Muscle layer of duodenum (tissue), 2 donors: ENCODE results near the gene KCND3.
A peak's percentile ranks its signal among the peaks of the same experiment; 100 is the strongest.

Experiments
- H3K27ac ChIP-seq: one replicate; pipeline ENCODE4 v1.7.0; 2013; ENCODE audit warnings: mild to moderate bottlenecking, low read length
- H3K27me3 ChIP-seq: one replicate; pipeline ENCODE4 v1.7.0; 2013; ENCODE audit warnings: low read depth, mild to moderate bottlenecking, control low read depth, low read length
- H3K36me3 ChIP-seq, 2 donors: one replicate each; pipeline ENCODE4 v1.7.0; 2013; ENCODE audit warnings: low read length in 2 of 2, control low read depth in 1 of 2, mild to moderate bottlenecking in 1 of 2; ENCODE audit not compliant: insufficient read depth in 2 of 2, control insufficient read depth in 1 of 2
- H3K4me1 ChIP-seq, 2 donors: one replicate each; pipeline ENCODE4 v1.7.0; 2013; ENCODE audit warnings: low read length in 2 of 2, mild to moderate bottlenecking in 2 of 2, control low read depth in 1 of 2, moderate library complexity in 1 of 2; ENCODE audit not compliant: insufficient read depth in 2 of 2, control insufficient read depth in 1 of 2
- H3K4me3 ChIP-seq, 2 donors: one replicate each; pipeline ENCODE4 v1.7.0; 2013; ENCODE audit warnings: low read length in 2 of 2, low read depth in 1 of 2, mild to moderate bottlenecking in 1 of 2
- H3K9me3 ChIP-seq, 2 donors: one replicate each; pipeline ENCODE4 v1.7.0; 2013; ENCODE audit warnings: low read length in 2 of 2, control low read depth in 1 of 2, mild to moderate bottlenecking in 1 of 2; ENCODE audit not compliant: control insufficient read depth in 1 of 2
- donor health status: healthy.

KCND3 gene

GRCh38 chr1:111888740-111889376 lies 100.6 kb downstream of the KCND3 start:
- Histone ChIP-seq H3K4me1 (no peaks in the 10 kb centered on the region), H3K4me3 (no peak overlapping the region), H3K27me3 (no peaks in the 10 kb centered on the region), H3K36me3 (no peaks in the 10 kb centered on the region), H3K9me3 (no peaks in the 10 kb centered on the region), H3K27ac (no peak overlapping the region)

- Histone ChIP-seq H3K4me1 (no peaks in the 10 kb centered on the region), H3K36me3 (no peaks in the 10 kb centered on the region), H3K27ac (no peak overlapping the region), H3K9me3 (no peaks in the 10 kb centered on the region), H3K4me3 (no peak overlapping the region), H3K27me3 (no peaks in the 10 kb centered on the region)
Observed at GRCh38 chr1:111887875-111888274, 101.6 kb downstream of the KCND3 start.

DNA sequence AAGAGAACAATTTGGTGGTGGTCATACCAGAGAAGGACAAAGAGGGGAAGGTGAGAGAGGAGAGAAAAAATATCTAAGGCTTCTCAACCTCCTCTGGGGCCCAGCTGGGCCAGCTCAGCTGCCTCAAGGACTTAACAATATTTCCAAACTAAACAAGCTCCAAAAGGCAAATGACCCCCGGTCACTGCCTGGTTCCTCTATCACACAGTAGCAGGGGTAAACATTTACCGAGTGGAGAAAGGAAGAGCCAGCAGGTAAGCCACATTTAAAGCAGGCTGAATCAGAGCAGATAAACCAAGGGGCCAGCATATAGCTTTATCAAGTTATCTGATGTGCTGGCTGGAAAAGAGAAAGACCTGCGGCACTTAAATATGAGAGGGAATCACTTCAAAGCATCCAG lies 102.1 kb downstream of the KCND3 start:
- Histone ChIP-seq H3K36me3 (no peaks in the 10 kb centered on the region), H3K4me3 (no peak overlapping the region), H3K27ac (no peak overlapping the region), H3K4me1 (no peaks in the 10 kb centered on the region), H3K9me3 (no peaks in the 10 kb centered on the region), H3K27me3 (no peaks in the 10 kb centered on the region)

DNA sequence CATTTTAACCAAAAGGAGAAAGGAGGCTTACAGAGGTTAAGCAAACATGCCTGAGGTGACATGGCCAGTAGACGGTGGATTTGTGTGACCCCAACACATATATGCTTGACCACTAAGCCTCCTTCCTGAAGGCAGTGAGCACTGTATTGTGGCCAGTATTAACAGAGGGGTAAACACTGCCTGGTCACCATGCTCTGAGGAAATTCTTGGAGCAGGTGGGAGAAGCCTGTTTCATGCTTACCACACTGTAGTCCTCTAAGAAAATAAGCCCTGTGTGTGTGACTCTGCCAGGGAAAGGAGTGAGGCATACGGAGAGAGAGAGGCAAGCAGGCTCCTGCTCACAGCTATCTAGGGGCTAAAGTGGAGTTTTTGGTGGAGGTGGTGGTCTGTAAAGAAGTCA lies 102.7 kb downstream of the KCND3 start:
- Histone ChIP-seq H3K9me3 (no peaks in the 10 kb centered on the region), H3K36me3 (no peaks in the 10 kb centered on the region), H3K4me1 (peaks cover 0 to 1% of the 10 kb centered on the region in 2 donors), H3K27me3 (no peaks in the 10 kb centered on the region), H3K27ac (no peak overlapping the region), H3K4me3 (no peak overlapping the region)

DNA sequence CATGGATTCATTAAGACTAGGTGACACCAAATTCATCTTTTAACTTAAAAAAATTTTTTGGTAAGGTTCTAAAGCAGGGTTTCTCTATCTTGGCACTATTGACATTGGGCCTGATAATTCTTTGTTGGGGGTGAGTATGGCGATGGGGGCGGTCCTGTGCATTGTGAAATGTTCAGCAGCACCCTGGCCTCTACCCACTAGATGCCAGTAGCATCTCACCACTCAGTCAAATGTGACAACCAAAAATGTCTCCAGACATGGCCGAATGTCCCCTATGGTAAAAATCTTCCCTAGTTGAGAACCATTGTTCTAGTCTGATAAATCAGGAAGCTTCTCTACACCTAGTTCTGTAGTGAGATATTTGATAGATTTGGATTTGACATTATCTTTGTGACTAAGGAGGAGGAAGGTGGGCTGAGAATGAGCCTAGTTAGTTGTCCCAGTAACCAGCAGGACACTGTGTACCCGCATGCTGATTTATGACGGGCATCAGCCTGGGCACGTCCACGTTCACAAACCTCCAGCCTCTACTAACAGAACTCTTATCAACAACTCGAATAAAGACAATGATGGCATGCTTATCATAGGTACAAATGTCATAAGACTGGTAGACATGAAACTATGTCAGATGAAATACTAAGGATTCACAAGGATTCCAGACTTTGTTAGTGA lies 104.6 kb downstream of the KCND3 start:
- no peaks in the 10 kb centered on the region for H3K9me3 ChIP-seq
- H3K27ac ChIP-seq: no peak overlapping the region
- no peaks in the 10 kb centered on the region for H3K36me3 ChIP-seq
- no peaks in the 10 kb centered on the region for H3K27me3 ChIP-seq
- H3K4me3 ChIP-seq: no peak overlapping the region
- peaks cover 0 to 18% of the 10 kb centered on the region in 2 donors for H3K4me1 ChIP-seq

DNA sequence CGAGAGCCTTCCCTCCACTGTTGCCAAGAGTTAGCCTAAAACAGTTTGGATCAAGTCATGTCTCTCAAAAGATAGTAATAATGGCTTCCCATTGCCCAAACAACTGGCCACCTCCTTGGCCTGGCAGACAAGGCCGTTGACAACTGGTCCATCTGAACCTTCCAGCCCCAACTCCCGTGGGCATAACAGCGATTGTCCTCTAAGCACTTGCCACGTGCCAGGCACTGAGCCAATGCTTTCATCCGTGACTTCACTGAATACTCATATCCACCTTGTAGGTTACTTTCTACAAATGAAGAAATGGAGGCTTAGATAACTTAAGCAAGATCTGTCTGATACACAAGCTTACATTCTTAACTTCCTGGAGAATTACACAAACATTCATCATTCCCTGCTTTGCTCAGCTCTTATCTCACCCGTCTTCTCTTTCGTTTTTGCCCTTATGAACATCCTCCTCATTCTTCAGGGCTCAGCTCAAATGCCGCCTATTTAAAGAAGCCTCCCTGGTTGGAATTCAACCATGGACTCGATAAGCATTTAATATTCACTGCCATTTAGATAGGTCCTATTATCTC lies 106.4 kb downstream of the KCND3 start:
- no peak overlapping the region for H3K4me3 ChIP-seq
- H3K36me3 ChIP-seq: no peaks in the 10 kb centered on the region
- H3K27ac ChIP-seq: no peak overlapping the region
- peaks cover 0 to 32% of the 10 kb centered on the region in 2 donors for H3K4me1 ChIP-seq
- H3K27me3 ChIP-seq: no peaks in the 10 kb centered on the region
- no peaks in the 10 kb centered on the region for H3K9me3 ChIP-seq

- Histone ChIP-seq H3K36me3 (no peaks in the 10 kb centered on the region), H3K27ac (no peak overlapping the region), H3K4me3 (no peak overlapping the region), H3K27me3 (no peaks in the 10 kb centered on the region), H3K9me3 (no peaks in the 10 kb centered on the region), H3K4me1 (peaks cover 0 to 32% of the 10 kb centered on the region in 2 donors)
Observed at GRCh38 chr1:111882559-111882958, 106.9 kb downstream of the KCND3 start.

GRCh38 chr1:111880881-111881837 lies 108.3 kb downstream of the KCND3 start:
- Histone ChIP-seq H3K4me3 (peak overlapping the region in 1 of 2 donors; percentile 15), H3K4me1 (peaks cover 0 to 36% of the 10 kb centered on the region in 2 donors), H3K27ac (no peak overlapping the region)

GRCh38 chr1:111879081-111879480 lies 110.4 kb downstream of the KCND3 start:
- H3K4me1 ChIP-seq: peaks cover 0 to 46% of the 10 kb centered on the region in 2 donors
- no peaks in the 10 kb centered on the region for H3K27me3 ChIP-seq
- H3K4me3 ChIP-seq: no peak overlapping the region
- no peaks in the 10 kb centered on the region for H3K36me3 ChIP-seq
- H3K9me3 ChIP-seq: no peaks in the 10 kb centered on the region
- no peak overlapping the region for H3K27ac ChIP-seq

More at GRCh38 chr1:111880881-111881837, 108.3 kb downstream of the KCND3 start:
- Histone ChIP-seq H3K9me3 (no peaks in the 10 kb centered on the region), H3K36me3 (no peaks in the 10 kb centered on the region), H3K27me3 (no peaks in the 10 kb centered on the region)

DNA sequence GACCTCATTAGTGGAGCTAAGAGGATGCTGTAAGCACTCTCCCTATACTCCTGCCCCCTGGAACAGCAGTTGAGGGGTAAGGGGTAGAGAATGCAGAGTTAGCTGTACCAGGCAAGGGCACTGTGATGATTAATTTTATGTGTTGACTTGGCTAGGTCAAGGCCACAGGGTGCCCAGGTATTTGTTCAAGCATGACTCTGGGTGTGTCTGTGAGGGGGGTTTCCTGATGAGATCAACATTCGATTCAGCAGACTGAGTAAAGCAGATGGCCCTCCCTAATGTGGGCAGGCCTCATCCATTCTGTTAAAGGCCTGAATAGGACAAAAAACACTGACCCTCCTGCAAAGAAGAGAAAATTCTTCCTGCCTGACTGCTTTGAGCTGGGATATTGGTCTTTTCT lies 110.8 kb downstream of the KCND3 start:
- H3K4me1 ChIP-seq: peaks cover 0 to 46% of the 10 kb centered on the region in 2 donors
- H3K9me3 ChIP-seq: no peaks in the 10 kb centered on the region
- no peak overlapping the region for H3K4me3 ChIP-seq
- no peaks in the 10 kb centered on the region for H3K36me3 ChIP-seq
- no peaks in the 10 kb centered on the region for H3K27me3 ChIP-seq
- H3K27ac ChIP-seq: no peak overlapping the region

DNA sequence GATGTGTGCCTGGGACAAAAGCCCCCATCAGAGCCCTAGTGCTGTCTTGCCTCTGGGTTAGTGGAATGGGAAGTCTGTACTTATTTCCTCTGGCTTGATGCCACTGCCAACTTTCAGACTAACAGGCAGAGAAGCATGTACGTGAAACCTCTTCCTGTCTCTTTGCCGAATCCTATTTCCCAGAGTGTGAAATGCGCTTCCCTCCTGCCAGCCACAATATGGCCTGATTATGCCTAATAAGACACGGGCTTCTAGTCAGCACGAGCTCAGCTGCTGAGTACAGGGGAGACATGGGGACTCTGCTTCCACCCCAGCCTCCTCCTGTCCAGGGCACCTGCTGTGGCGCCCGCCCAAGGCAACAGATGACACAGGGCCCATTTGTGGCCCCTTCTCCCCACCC lies 111.4 kb downstream of the KCND3 start:
- Histone ChIP-seq H3K4me3 (no peak overlapping the region), H3K36me3 (no peaks in the 10 kb centered on the region), H3K4me1 (peaks cover 0 to 46% of the 10 kb centered on the region in 2 donors), H3K27me3 (no peaks in the 10 kb centered on the region), H3K9me3 (no peaks in the 10 kb centered on the region), H3K27ac (no peak overlapping the region)
